Measurements from ENCODE around the gene LAMA4. TPM values are rescaled to one million over a fixed set of nuclear protein-coding genes. Genes with fewer than 3 reads are reported as not detected.
A peak's percentile ranks its signal among the peaks of the same experiment; 100 is the strongest.

The LAMA4 gene
- total RNA-seq, 1 donor from 2014 or later: 56.5 TPM

- no peaks in the 10 kb centered on the region for H3K9me3 ChIP-seq
- H3K4me3 ChIP-seq: no peak overlapping the region
- no peak for DNase-seq (ENCODE audit: extremely low spot score in 2 of 2)
- no peaks in the 10 kb centered on the region for H3K27me3 ChIP-seq
- peak overlapping the region; percentile 59 for H3K27ac ChIP-seq
- TF ChIP-seq POLR2AphosphoS5 (IDR thresholded peaks at IDR 0.05; ENCODE audit: insufficient read depth in 1 of 2, low read depth in 1 of 2): peak in 1 of 2 donors; percentile 63
- TF ChIP-seq, protein P1, sequence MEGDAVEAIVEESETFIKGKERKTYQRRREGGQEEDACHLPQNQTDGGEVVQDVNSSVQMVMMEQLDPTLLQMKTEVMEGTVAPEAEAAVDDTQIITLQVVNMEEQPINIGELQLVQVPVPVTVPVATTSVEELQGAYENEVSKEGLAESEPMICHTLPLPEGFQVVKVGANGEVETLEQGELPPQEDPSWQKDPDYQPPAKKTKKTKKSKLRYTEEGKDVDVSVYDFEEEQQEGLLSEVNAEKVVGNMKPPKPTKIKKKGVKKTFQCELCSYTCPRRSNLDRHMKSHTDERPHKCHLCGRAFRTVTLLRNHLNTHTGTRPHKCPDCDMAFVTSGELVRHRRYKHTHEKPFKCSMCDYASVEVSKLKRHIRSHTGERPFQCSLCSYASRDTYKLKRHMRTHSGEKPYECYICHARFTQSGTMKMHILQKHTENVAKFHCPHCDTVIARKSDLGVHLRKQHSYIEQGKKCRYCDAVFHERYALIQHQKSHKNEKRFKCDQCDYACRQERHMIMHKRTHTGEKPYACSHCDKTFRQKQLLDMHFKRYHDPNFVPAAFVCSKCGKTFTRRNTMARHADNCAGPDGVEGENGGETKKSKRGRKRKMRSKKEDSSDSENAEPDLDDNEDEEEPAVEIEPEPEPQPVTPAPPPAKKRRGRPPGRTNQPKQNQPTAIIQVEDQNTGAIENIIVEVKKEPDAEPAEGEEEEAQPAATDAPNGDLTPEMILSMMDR (IDR thresholded peaks at IDR 0.05): no peak
- no peaks in the 10 kb centered on the region for H3K36me3 ChIP-seq
- H3K4me1 ChIP-seq: peaks cover 80% of the 10 kb centered on the region
- intact Hi-C loops (cut with DNase I): no loop called here
Measured at GRCh38 chr6:112233847-112234246, 20.5 kb downstream of the LAMA4 start.

- Histone ChIP-seq H3K27ac (peak overlapping the region; percentile 59), H3K36me3 (no peaks in the 10 kb centered on the region), H3K4me3 (no peak overlapping the region), H3K4me1 (peaks cover 70% of the 10 kb centered on the region), H3K9me3 (no peaks in the 10 kb centered on the region), H3K27me3 (no peaks in the 10 kb centered on the region)
- intact Hi-C loops (cut with DNase I): no loop called here
- DNase-seq (ENCODE audit: extremely low spot score in 2 of 2): no peak
- TF ChIP-seq, protein P1 (IDR thresholded peaks at IDR 0.05): no peak
- TF ChIP-seq POLR2AphosphoS5 (IDR thresholded peaks at IDR 0.05; ENCODE audit: insufficient read depth in 1 of 2, low read depth in 1 of 2): peak in 1 of 2 donors; percentile 83
Measured at GRCh38 chr6:112232845-112233256, 21.5 kb downstream of the LAMA4 start.

DNA sequence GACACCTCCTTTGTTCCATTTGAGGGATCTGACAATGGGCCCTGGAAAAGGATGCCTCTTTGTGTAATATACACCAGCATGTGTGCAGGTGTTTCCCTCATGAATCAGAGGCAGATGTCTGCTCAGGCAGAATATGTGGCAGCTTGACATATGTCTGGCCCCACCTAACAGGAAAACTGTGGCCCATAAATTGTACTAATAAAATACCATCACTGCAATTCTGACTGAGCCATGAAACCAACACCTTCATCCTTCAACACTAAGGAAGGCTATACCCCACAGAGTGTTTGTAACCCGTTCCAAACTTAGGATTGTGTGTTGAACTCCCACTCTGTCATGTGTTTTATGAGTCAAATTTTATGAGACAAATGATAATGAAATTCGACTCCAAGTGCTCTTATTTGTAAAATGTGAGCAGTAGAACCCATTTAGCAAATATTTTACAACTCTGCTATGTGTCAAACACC is 22.7 kb downstream of the LAMA4 start:
- Histone ChIP-seq H3K27me3 (no peaks in the 10 kb centered on the region), H3K4me3 (no peak overlapping the region), H3K4me1 (peaks cover 60% of the 10 kb centered on the region), H3K27ac (peak overlapping the region; percentile 42), H3K9me3 (no peaks in the 10 kb centered on the region), H3K36me3 (no peaks in the 10 kb centered on the region)
- no peak for TF ChIP-seq POLR2A (IDR thresholded peaks at IDR 0.05)
- peak in 1 of 2 donors; percentile 86 for TF ChIP-seq POLR2AphosphoS5 (IDR thresholded peaks at IDR 0.05; ENCODE audit: insufficient read depth in 1 of 2, low read depth in 1 of 2)
- TF ChIP-seq, protein P1 (IDR thresholded peaks at IDR 0.05): no peak
- no peak for DNase-seq (ENCODE audit: extremely low spot score in 2 of 2)
- intact Hi-C loops (cut with DNase I): no loop called here

- intact Hi-C loops (cut with DNase I): no loop called here
- Histone ChIP-seq H3K9me3 (no peaks in the 10 kb centered on the region), H3K4me1 (peaks cover 60% of the 10 kb centered on the region), H3K27ac (peak overlapping the region; percentile 17), H3K36me3 (no peaks in the 10 kb centered on the region), H3K27me3 (no peaks in the 10 kb centered on the region), H3K4me3 (no peak overlapping the region)
- TF ChIP-seq POLR2A (IDR thresholded peaks at IDR 0.05) (no peak), POLR2AphosphoS5 (IDR thresholded peaks at IDR 0.05; ENCODE audit: insufficient read depth in 1 of 2, low read depth in 1 of 2) (no peak)
- TF ChIP-seq, protein P1 (IDR thresholded peaks at IDR 0.05): no peak
- DNase-seq (ENCODE audit: extremely low spot score in 2 of 2): no peak
Measured at GRCh38 chr6:112231164-112231563, 23.2 kb downstream of the LAMA4 start.

- peaks cover 53% of the 10 kb centered on the region for H3K4me1 ChIP-seq
Measured at GRCh38 chr6:112228480-112229332, 25.7 kb downstream of the LAMA4 start.

More at GRCh38 chr6:112228480-112229332, 25.7 kb downstream of the LAMA4 start:
- DNase-seq (ENCODE audit: extremely low spot score in 2 of 2): no peak
- H3K4me3 ChIP-seq: no peak overlapping the region
- no peaks in the 10 kb centered on the region for H3K36me3 ChIP-seq
- TF ChIP-seq POLR2A (IDR thresholded peaks at IDR 0.05) (no peak), POLR2AphosphoS5 (IDR thresholded peaks at IDR 0.05; ENCODE audit: insufficient read depth in 1 of 2, low read depth in 1 of 2) (no peak)
- TF ChIP-seq, protein P1 (IDR thresholded peaks at IDR 0.05): no peak
- no peaks in the 10 kb centered on the region for H3K9me3 ChIP-seq
- H3K27ac ChIP-seq: peak overlapping the region; percentile 23
- intact Hi-C loops (cut with DNase I): no loop called here
- H3K27me3 ChIP-seq: no peaks in the 10 kb centered on the region

Data from vagina (tissue), 2 donors.